IPS DF 4.7 (cell line): Measurements from ENCODE around the gene NFKBIZ.
A peak's percentile ranks its signal among the peaks of the same experiment; 100 is the strongest.

Experiments
- DNase-seq: peaks from one replicate; pipeline ENCODE4 v3.0.0-alpha.2; 2013; ENCODE audit warnings: low spot score; ENCODE audit errors: extremely low read depth

NFKBIZ gene

GRCh38 chr3:101848754-101849713 is at the start of gene NFKBIZ:
TSS of gene NFKBIZ (plus strand) at chr3:101849514. CDS start at chr3:101849629, 115 bp downstream.
- DNase-seq: peak; percentile 49

- no peak for DNase-seq
Measured at GRCh38 chr3:101801174-101801573, 48.1 kb upstream of the NFKBIZ start.

- no peak for DNase-seq
Measured at GRCh38 chr3:101802179-101802578, 47.1 kb upstream of the NFKBIZ start.

GRCh38 chr3:101803173-101803782 is 46.0 kb upstream of the NFKBIZ start:
- DNase-seq: no peak

- no peak for DNase-seq
Measured at GRCh38 chr3:101803939-101804338, 45.4 kb upstream of the NFKBIZ start.

- DNase-seq: no peak
Measured at GRCh38 chr3:101806491-101806890, 42.8 kb upstream of the NFKBIZ start.

- no peak for DNase-seq
Measured at GRCh38 chr3:101807888-101808287, 41.4 kb upstream of the NFKBIZ start.

GRCh38 chr3:101809178-101810021 is 39.9 kb upstream of the NFKBIZ start:
- no peak for DNase-seq

- no peak for DNase-seq
Measured at GRCh38 chr3:101810022-101810418, 39.3 kb upstream of the NFKBIZ start.

- no peak for DNase-seq
Measured at GRCh38 chr3:101811875-101812274, 37.4 kb upstream of the NFKBIZ start.

GRCh38 chr3:101812895-101813294 is 36.4 kb upstream of the NFKBIZ start:
- DNase-seq: no peak

- DNase-seq: no peak
Measured at GRCh38 chr3:101813817-101814440, 35.4 kb upstream of the NFKBIZ start.

GRCh38 chr3:101814835-101815234 is 34.5 kb upstream of the NFKBIZ start:
- no peak for DNase-seq

- DNase-seq: no peak
Measured at GRCh38 chr3:101816215-101817149, 32.8 kb upstream of the NFKBIZ start.

GRCh38 chr3:101817992-101818391 is 31.3 kb upstream of the NFKBIZ start:
- no peak for DNase-seq

GRCh38 chr3:101819649-101820206 is 29.6 kb upstream of the NFKBIZ start:
- no peak for DNase-seq

- no peak for DNase-seq
Measured at GRCh38 chr3:101821503-101821902, 27.8 kb upstream of the NFKBIZ start.

- DNase-seq: no peak
Measured at GRCh38 chr3:101823525-101823924, 25.8 kb upstream of the NFKBIZ start.

- no peak for DNase-seq
Measured at GRCh38 chr3:101824702-101825101, 24.6 kb upstream of the NFKBIZ start.
